ENCODE measurements around the gene PAM. TPM values are rescaled to one million over a fixed set of nuclear protein-coding genes. Genes with fewer than 3 reads are reported as not detected.

The PAM gene
- total RNA-seq, 1 experiment from 2014 or later = 131 TPM

- Histone ChIP-seq H3K27me3 (ENCODE audit: control insufficient read depth, insufficient read depth, low read length) (no peaks in the 10 kb centered on the region), H3K36me3 (ENCODE audit: control insufficient read depth, insufficient read depth, low read length) (no peaks in the 10 kb centered on the region), H3K4me1 (ENCODE audit: control insufficient read depth, insufficient read depth, low read length) (peaks cover 8% of the 10 kb centered on the region; the same call in 1 of the 2 replicates), H3K9me3 (ENCODE audit: control insufficient read depth, insufficient read depth, low read depth, low read length) (no peaks in the 10 kb centered on the region), H3K4me3 (ENCODE audit: low read depth in 2 of 2, low read length in 2 of 2) (no peak overlapping the region), H3K27ac (ENCODE audit: low read length) (no peak overlapping the region)
- no TSS peak for BruUV-seq (replicated peaks)
- TF ChIP-seq POLR2AphosphoS5 (IDR thresholded peaks at IDR 0.05; ENCODE audit: low read depth, low read length) (no peak), TCF7L2 (IDR thresholded peaks at IDR 0.05; ENCODE audit: low read depth, low read length) (no peak), CTCF (IDR thresholded peaks at IDR 0.05) (no peak), REST (IDR thresholded peaks at IDR 0.05; ENCODE audit: insufficient read depth in 1 of 2, low read depth in 2 of 2, low read length in 1 of 2) (no peak), SIN3A (IDR thresholded peaks at IDR 0.05; ENCODE audit: borderline replicate concordance, insufficient read depth, low read depth, low read length) (no peak)
- DNase-seq (ENCODE audit: low read depth, low spot score) (no peak), ATAC-seq (no peak)
- in situ Hi-C loops (cut with HindIII; ENCODE audit: low pct_unique_long_range_greater_than_20kb, low sequenced_read_pairs) (no loop called here), intact Hi-C loops (cut with micrococcal nuclease; ENCODE audit: unreplicated experiment) (no loop called here)
- ChIA-PET CTCF (no interaction called here), POLR2A (no interaction called here)
These were observed 40.9 kb downstream of the PAM start for GRCh38 chr5:102796009-102796408.

- no peaks in the 10 kb centered on the region for H3K27me3 ChIP-seq (ENCODE audit: control insufficient read depth, insufficient read depth, low read length)
- ATAC-seq (no peak), DNase-seq (ENCODE audit: low read depth, low spot score) (no peak)
- no TSS peak for BruUV-seq (replicated peaks)
- POLR2A ChIA-PET = no interaction called here
- H3K27ac ChIP-seq (ENCODE audit: low read length) = no peak overlapping the region
- TF ChIP-seq SIN3A (IDR thresholded peaks at IDR 0.05; ENCODE audit: borderline replicate concordance, insufficient read depth, low read depth, low read length) (no peak), POLR2AphosphoS5 (IDR thresholded peaks at IDR 0.05; ENCODE audit: low read depth, low read length) (no peak), TCF7L2 (IDR thresholded peaks at IDR 0.05; ENCODE audit: low read depth, low read length) (no peak), REST (IDR thresholded peaks at IDR 0.05; ENCODE audit: insufficient read depth in 1 of 2, low read depth in 2 of 2, low read length in 1 of 2) (no peak), CTCF (IDR thresholded peaks at IDR 0.05) (no peak)
- CTCF ChIA-PET = no interaction called here
- peaks cover 8% of the 10 kb centered on the region; the same call in 1 of the 2 replicates for H3K4me1 ChIP-seq (ENCODE audit: control insufficient read depth, insufficient read depth, low read length)
- intact Hi-C loops (cut with micrococcal nuclease; ENCODE audit: unreplicated experiment) (no loop called here), in situ Hi-C loops (cut with HindIII; ENCODE audit: low pct_unique_long_range_greater_than_20kb, low sequenced_read_pairs) (no loop called here)
- no peaks in the 10 kb centered on the region for H3K36me3 ChIP-seq (ENCODE audit: control insufficient read depth, insufficient read depth, low read length)
- H3K4me3 ChIP-seq (ENCODE audit: low read depth in 2 of 2, low read length in 2 of 2) = no peak overlapping the region
- no peaks in the 10 kb centered on the region for H3K9me3 ChIP-seq (ENCODE audit: control insufficient read depth, insufficient read depth, low read depth, low read length)
These were observed 41.4 kb downstream of the PAM start for GRCh38 chr5:102796498-102796897.

All from Panc1 (cell line).